GM21786 (cell line): ENCODE results near the gene MYLK4.

Experiments used
- ATAC-seq: cut with Tn5 transposase; IDR thresholded peaks from one replicate; pipeline ENCODE4 v1.9.1; 2021; ENCODE audit not compliant: unreplicated experiment

Gene MYLK4

DNA sequence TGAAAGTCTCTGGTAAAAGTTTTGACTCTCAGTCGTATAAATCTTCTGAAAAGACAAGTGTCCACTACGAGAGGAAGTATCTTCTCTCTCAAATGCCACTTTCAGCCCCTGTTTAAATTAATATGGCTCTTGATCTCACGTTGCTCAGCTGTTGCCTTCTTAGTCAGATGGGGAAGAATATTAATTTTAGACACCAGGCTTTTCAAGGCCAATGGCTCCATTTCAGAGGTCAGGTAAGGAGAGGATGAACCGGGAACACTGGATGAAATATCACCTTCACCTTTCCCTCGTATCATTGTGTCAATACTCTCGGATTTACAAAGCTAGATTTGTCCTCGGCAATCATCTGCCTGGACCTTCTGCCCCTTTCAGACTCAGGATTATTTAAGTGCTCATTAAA, at the start of gene MYLK4:
Gene MYLK4 (minus strand): TSS at position 91 of the 400 bp plus-strand sequence. CDS start 1,628 bp downstream, outside the sequence.
- no peak for ATAC-seq

GRCh38 chr6:2799936-2800527, 49.3 kb upstream of the MYLK4 start:
- ATAC-seq, result no peak

DNA sequence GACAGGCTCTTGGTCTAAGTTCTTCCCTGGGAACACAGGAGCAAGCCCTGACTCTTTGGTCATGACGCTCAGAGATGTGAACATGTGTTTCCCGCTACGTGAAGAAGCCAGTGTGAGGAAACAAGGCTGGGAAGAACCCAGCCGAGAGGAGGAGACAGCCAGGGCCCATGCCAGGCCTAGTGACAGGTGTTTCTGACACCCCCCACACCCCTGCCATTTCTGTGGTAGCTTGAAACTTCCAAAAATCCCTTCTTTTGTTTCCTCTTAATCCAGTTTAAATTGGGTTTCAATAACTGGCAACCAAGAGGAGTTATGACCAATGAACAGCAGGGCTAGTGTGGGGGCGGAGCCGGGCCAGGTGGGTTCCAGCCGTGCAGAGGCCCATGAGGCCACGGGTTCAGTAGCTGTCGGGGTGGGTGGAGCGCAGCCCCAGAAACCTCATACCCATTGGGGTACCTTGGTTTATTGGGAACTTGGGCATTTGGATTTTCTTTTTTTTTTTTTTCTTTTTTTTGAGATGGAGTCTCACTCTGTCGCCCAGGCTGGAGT, 47.9 kb upstream of the MYLK4 start:
- ATAC-seq, result no peak

DNA sequence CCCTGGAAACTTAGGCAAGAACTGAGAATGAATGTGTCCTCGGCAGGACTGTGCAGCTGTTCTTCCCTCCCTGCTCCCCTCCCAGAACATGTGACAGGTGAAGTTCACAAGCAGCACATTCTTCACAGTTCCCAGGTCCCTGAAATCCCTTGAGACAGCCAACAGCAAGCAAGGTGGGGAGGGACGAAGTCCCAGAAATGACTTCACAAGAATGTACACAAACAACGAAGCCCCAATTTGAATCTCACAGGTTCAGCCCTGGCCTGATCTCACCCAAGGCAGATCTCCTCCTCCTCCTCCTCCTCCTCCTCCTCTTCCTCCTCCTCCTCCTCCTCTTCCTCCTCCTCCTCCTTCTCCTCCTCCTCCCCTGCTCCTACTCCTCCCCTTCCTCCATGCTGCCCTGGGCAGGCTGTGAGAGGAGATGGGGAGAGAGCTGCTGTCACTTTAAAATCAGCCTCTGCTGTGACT, 46.9 kb upstream of the MYLK4 start:
- ATAC-seq, result no peak

DNA sequence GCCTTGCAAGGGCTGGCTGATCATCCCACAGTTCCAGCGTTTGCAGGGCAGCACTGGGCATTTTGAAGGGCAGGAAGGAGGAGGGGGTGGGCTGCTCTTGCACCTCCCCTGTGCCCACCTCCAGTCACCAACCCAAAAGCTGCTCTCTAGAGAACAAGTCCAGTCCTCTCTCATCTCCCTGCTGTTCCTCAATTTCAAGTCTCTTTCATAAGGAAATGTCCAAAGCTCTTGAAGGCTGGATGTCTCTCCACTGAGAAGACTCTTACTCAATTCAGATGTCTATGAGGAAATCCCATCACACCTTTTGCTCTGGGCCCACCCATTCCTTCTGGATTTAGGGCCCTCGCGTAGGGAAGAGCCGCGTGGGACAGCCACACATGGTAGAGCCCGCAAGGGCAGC, 46.1 kb upstream of the MYLK4 start:
- no peak for ATAC-seq

DNA sequence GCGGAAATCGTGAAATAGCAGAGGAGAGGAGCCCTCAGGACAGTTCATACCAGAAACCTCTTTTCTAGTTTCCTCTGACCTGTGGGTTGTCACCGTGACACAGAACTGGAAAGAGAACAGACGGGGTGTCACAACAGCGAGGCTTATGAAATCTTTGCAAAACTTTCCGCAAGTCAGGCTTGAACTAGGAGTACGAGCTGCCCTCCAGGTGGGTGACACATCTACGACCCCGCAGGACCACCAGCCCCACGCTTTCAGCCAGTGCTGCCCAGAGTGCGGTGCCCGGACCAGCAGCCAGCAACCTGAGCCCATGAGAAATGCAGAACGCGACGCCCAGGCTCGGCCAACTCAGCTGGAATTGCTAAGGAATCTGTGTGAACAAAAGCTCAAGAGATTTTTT, 45.2 kb upstream of the MYLK4 start:
- ATAC-seq, result no peak

- ATAC-seq, result no peak
These were observed 44.4 kb upstream of the MYLK4 start for GRCh38 chr6:2795162-2795561.

DNA sequence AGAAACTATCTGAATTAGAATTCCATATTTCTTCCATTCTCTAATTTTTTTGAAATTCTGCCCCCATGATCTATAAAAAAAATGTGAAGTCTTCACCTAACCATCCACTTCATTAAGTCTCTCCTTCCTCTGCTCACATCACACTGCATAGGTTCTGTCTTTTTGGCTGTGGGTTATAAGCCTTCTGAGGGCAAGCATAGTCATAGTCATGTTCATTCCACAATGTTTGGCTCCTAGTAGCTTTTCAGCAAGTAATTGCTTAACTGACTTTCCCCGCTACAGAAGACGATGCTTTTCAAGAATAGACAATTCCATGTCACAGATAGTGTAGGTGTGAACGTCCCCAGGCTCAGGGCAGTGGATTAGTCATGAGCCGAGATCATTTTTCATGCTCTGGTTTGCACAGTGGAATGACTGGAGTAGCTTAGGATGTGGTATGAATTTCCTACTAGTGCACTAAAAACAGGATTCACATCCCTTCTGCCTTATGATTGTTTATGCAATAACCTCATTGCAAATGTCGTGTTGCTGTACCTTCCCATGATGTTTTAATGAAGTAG, 43.5 kb upstream of the MYLK4 start:
- ATAC-seq, result no peak

GRCh38 chr6:2793534-2794151, 42.9 kb upstream of the MYLK4 start:
- ATAC-seq, result no peak

- ATAC-seq, result no peak
These were observed 41.8 kb upstream of the MYLK4 start for GRCh38 chr6:2792330-2793110.

DNA sequence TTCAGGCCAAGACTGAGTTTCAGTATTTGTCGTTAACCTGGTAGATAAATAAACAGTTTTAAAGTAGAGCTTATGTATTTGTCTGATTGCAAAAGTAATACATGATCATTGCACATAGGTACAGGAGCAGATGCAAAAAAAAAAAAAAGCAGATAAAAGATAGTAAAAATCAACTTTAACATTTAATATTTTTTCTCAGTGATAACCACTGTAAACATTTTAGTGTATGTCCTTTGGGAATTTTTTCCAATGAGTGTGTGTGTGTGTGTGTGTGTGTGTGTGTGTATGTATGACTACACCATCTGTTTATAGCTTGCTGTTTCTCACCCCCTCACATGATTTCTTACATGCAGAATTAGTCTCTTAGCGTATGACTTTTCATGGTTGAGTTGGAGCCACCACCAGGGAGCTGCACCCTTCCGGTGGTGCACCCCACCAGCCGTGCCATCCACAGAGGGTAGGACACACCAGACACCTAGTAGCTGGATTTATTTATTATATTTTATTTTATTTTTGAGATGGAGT, 40.8 kb upstream of the MYLK4 start:
- ATAC-seq, result no peak

DNA sequence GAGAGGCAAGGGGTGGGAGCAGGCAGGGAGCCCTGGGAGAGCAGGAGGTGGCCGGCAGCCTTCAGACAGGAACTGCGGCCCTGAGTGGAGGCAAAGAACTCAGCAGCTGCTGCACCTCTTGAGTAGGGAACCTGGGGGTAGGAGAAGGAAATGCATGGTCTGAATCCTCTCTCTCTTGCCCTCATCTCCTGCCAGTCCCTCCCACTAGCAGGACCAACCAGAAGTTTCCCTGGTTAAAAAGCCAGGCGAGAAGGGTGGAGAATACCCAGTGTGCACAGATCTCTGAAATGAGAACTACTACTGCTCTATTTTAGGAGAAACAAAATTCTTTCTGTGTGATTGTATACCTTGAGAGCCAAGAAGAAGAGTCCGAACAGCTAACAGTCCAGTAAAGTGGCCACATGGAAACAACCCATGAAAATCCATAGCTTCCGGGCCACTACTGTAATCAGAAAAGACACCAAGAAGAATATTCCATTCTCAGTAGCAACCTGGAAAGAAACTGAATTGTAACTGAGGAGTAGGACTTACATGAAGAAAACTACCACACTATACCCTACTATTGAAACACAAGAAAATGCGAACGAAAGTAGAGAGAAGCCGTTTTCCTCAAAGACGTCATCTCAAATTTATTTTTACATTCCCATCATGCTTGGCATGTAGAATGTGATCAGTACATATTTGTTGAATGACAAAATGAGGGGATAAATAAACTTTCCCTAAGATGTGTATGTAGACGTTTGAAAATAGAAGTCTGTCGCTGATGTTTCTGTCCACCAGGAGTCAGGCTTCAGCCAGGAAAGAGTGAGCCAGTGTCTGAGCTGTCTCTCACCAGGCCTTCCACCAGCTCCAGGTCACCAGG, 40.1 kb upstream of the MYLK4 start:
- ATAC-seq, result peak; percentile 78

DNA sequence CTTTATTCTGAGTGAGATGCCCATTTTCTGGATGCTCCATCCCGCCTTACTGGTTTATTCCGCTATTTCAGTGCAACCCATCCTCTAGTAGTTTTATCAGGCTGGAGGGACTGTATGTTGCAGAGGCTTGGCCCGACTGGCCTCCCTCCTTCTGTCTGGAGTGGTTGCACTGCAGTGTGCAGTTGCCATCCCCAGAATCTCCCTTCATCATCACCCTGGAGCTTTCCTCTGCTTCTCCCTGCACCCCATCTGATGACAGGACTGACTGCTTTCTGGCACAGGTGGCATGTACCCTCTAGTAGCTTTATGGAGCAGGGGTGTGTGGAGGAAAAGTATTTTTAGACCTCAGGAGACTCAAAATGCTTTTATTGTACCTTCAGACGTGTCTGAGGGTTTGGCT, 35.5 kb upstream of the MYLK4 start:
- no peak for ATAC-seq

- ATAC-seq, result no peak
These were observed 34.2 kb upstream of the MYLK4 start for GRCh38 chr6:2784930-2785329.

GRCh38 chr6:2784061-2784460, 33.3 kb upstream of the MYLK4 start:
- ATAC-seq, result no peak

GRCh38 chr6:2783188-2783963, 32.7 kb upstream of the MYLK4 start:
- no peak for ATAC-seq

DNA sequence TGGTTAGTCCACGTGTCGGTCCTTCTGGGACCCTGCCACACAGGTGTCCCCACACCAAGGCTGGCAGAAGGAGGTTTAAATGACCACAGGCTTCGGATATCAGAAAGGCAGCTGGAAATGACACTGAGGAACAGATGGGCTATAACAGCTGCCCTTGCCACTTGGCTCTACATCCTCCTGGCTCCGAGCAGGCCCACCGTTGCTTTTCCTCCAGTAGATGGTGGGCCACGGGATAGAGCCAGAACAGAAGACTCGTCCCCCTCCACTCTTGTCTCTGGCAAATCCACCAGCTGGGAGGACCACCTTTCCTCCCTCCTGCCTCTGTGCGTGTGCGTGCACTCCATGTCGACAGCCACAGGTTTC, 32.1 kb upstream of the MYLK4 start:
- ATAC-seq, result no peak

GRCh38 chr6:2782356-2782708, 31.6 kb upstream of the MYLK4 start:
- ATAC-seq, result no peak

DNA sequence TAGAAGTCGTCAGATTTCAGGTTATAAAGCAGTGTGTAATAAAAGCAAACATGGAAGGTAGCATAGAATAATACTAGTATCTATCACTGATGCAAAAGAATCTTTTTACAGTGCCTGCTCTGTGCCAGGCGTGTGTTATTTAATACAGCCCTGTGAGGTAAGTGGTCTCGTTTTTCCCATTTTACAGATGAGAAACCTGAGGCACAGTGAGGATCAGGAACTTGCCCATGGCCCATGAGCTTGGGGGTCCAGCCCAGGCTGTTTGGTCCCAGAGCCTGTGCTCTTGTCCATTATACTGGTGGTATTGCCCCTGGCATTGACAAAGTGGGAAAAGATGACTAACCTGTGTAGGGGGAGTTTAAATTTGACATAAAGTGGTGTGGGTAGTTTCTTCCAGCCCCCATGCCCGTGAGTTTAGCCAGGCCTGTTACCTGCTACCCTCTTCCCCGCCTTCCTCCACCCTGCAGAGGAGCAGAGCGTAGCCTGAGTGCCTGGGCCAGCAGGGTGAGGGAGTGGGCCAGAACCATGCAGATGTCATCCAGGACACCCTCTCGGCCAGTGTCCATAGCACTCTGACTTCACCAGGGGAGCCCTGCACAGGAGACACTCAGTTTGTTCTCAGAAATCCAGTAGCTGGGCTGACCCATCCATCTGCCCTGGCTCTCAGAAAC, 31.1 kb upstream of the MYLK4 start:
- ATAC-seq, result no peak
